HG02610 (cell line): ENCODE results near the gene CEP135.
"Not testable (repeated sequence)": the region's sequence is repeated elsewhere in the genome, so short reads cannot be mapped to it uniquely, and the experiment has no call there.

Experiments used
- ATAC-seq: cut with Tn5 transposase; IDR thresholded peaks from one replicate; pipeline ENCODE4 v1.9.1; 2021; ENCODE audit warnings: mild to moderate bottlenecking, moderate library complexity; ENCODE audit not compliant: unreplicated experiment

The CEP135 gene

DNA sequence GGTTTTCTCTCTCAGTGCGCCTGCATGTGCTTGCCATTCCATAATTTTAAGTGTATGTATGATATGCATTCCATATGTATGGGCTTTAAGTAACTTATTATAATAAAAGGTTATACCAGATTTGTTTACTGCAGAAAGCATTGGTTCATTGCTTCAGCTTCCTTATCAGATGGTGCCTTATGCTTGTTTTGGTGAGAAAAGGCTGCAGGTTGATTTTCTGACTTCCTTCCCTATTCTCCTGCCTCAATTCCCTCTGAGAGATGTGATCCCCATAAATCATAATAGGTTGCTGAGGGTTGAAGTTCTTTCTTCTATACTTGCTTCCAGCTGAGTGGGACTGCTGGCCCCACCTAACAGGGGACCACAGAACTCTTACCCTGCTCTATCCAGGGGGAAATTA is 10.3 kb upstream of the CEP135 start:
- ATAC-seq, result no peak

GRCh38 chr4:55939421-55939820 is 9.3 kb upstream of the CEP135 start:
- ATAC-seq, result no peak

DNA sequence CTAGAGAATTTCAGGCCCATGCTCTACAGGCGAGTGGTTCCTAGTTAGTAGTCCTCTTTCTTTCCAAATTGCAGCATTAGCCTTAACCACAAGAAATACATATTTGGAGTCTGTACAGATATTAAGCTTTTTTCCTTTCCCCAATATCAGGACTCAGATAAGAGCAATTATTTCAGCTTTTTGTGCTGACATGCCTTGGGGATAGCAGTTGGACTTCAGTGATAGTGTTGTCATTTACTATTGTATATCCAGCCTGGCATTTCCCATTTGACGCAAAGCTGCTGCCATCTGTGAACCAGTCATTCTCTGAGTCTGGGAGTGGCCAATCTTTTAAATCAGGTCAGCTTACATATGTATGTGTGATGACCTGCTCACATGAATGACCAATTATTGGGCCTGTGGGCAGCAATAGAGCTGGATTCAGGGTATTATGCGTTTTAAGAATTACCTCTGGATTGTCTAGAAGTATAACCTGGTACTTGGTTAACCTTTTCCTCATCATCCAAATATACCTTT is 6.8 kb upstream of the CEP135 start:
- ATAC-seq, result no peak

DNA sequence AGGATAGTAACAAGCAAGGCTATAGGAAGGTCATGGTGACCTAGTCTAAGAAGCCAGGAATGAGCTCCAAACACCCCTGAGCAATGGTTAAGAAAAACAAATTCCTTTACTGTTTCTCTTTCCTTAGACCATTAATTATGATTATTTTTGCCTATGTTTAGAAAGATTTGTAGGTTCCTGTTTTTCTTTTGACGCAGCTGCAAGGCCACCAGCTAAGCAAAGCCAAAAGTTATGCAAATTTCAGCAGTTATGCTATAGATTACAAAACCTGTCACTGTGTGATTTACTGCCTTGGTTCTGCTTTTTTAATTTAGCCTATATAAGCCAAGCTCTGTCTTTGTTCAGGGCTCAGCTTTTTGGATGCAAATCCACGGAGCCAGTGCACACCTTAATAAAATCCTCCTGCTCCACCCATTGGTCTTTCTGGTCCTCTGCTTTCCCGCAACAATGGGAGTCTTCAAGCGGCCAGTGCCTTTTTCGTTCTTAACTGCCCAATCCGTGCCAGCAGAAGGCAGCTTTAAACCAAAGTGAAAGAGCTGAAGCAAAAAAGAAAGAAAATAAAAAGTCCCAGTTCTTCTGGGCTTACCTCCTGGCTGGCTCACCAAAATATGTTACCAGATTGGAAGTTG is 1.4 kb upstream of the CEP135 start:
- ATAC-seq, result peak; percentile 33

DNA sequence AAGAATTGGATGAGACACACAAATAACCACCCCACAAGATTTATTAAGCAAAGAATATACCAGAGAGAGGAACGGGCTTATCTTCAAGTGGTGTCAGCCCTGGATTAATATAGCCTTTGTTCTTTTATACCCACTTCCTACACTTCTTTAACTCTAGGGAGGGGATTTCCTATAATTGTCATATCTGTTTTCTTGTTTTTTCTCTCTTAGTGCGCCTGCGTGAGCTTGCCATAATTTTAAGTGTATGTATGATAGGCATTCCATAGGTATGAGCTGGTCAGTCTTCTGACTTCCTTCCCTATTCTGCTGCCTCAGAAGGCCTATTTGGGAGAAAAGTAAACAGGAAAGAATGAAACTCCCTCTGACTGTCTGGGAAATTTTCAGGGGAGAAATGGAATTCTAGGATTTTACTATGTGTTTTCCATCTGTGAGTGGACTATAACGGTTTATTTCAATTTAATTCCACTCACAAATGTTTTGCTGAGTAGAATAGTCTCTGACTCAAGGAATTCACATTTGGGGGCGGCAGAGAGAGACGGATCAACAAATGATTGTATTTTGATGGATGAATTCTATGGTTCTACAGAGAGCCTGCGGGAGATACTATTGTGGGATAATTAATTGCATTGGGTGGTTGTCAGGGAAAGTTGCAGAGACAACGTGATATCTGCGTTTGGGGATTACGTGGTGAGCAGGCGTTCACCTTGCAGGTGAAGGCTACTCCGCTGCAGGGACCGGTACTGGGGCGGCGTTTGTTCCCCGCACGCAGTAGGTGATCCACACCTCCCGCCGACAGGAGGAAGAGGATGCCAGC is 626 bp upstream of the CEP135 start:
- ATAC-seq, result peak; percentile 29

DNA sequence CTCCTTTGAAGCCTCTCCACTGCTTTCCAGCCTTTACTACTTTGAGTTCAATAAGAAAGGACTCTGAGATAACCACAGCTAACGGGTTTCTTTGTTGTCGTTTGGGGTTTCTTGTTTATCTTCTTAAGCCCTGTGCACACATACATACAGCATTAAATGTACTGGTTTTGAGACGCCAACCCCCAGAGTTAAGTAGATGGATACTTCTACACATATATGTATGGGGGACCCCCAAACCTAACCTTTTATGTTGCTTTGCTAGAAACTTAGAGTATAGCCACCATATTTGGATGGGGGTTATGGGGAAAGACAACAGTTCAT is 697 bp downstream of the CEP135 start:
- no peak for ATAC-seq

- ATAC-seq, result no peak
Observed at GRCh38 chr4:55951191-55951922, 2.6 kb downstream of the CEP135 start.

- no peak for ATAC-seq
Observed at GRCh38 chr4:55955710-55956109, 7.0 kb downstream of the CEP135 start.

DNA sequence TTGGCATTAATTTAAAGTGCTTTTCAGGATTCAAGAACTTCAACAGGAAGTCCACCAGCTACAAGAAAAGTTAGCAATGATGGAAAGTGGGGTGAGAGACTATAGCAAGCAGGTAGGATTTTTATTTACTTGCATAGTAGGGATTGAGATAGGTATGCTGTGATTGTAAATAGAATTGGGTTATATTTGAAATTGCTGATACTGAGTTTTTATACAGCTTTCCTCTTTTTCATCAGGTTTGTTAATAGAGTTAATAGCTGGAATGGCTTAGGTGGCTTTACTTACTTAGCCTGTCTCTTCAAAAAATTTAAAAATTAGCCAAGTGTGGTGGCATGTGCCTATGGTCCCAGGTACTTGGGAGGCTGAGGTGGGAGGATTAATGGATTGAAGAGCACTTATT is 10.9 kb downstream of the CEP135 start:
- ATAC-seq, result no peak

DNA sequence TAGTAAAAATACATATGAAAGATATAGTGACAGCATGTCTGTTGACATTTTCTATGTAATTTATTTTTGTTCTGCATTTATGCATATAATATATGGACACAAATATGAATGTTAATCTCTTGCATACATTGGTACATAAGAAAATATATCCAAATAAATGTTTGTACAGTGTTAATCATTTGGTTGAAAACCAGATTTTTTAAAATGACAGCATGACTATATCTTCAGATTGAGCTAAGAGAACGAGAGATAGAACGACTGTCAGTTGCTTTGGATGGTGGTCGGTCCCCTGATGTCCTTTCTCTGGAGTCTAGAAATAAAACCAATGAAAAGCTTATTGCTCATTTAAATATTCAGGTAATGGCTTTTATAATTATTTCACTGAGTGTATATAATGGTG is 15.3 kb downstream of the CEP135 start:
- no peak for ATAC-seq

- no peak for ATAC-seq
Observed at GRCh38 chr4:55965585-55965984, 16.8 kb downstream of the CEP135 start.

DNA sequence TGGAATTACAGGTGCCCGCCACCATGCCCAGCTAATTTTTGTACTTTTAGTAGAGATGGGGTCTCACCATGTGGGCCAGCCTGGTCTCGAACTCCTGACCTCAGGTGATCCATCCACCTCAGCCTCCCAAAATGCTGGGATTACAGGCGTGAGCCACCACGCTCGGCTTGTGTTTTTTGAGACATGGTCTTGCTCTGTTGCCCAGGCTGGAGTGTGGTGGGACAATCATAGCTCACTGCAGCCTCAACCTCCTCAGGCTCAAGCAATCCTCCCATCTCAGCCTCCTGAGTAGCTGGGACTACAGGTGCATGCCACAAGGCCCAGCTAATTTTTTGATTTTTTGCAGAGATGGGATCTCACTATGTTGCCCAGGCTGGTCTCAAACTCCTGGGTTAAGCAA is 17.6 kb downstream of the CEP135 start:
- ATAC-seq, result not testable (repeated sequence)

GRCh38 chr4:55967376-55967775 is 18.6 kb downstream of the CEP135 start:
- no peak for ATAC-seq

GRCh38 chr4:55973650-55974049 is 24.9 kb downstream of the CEP135 start:
- ATAC-seq, result no peak

DNA sequence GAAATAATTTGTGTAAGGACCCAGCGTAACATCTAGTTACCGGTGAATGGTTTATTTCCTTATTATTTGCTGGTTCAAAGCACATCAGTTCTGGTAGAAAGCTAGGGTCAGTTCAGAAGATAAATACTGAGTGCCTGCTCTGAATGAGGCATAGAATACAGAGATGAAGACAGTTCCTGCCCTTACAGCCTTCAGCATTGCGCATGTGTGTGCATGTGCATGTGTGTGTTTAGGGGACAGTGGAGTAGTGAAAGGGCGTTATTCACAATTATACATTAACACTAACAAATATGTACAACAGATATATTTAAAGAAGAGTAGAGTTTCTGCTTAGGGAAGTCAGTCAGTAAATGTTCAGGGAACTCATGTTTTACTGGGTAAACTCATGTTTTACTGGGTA is 29.1 kb downstream of the CEP135 start:
- ATAC-seq, result no peak

DNA sequence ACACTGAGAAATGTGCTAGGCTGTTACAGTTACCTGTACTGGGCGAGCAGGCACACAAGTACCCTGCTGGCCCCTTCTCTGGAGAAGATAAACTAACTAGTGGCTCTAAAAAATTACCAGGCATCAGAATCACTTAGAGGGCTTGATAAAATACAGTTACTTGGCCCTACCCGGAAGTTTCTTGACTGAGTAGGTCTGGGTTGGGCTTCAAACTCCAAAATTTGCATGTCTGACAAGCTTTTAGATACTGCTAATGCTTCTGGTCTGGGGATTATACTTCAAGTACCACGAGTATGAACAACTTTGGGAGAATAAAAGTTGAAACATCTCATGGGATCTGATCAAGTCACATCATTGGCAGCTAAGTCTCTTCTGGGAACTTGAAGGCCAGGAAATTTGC is 30.8 kb downstream of the CEP135 start:
- ATAC-seq, result no peak

DNA sequence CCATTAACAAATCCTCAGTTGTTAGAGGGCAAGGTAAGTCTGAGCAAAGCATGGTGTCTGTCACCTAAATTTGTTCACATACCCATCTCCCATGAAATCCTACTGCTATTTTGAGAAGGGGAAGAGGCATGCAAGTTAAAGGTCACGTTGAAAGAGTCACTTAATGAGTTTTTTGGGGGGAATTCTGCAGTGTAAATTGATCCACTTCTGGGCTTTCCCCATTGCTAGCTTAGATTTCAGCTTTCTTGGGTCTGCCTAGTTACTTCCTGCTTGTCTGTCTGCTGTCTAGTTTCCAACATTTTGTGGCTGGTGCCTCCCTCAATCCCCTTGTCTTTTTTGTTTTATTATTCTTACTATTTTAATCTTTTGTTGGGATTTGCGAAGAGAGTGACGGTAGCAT is 32.0 kb downstream of the CEP135 start:
- peak; percentile 84 for ATAC-seq

- no peak for ATAC-seq
Observed at GRCh38 chr4:55982976-55983375, 34.2 kb downstream of the CEP135 start.

DNA sequence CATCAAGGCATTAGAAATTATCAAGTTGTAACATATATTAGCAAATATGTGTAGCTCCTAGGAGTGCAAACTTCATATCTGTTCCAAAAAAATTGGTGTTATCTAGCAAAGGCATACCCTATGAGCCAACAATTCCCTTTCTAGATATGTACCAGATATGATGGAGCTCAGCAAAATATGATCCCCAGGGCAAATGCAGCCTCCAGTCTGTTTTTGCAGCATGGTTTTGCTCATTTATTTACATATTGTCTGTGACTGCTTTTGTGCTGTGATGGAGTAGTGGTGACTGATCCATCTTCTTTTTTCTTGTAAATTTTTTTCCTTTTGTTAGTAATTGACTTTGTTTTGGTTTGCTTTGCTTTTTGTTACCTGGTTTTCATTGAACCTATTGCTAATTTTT is 41.0 kb downstream of the CEP135 start:
- ATAC-seq, result no peak

DNA sequence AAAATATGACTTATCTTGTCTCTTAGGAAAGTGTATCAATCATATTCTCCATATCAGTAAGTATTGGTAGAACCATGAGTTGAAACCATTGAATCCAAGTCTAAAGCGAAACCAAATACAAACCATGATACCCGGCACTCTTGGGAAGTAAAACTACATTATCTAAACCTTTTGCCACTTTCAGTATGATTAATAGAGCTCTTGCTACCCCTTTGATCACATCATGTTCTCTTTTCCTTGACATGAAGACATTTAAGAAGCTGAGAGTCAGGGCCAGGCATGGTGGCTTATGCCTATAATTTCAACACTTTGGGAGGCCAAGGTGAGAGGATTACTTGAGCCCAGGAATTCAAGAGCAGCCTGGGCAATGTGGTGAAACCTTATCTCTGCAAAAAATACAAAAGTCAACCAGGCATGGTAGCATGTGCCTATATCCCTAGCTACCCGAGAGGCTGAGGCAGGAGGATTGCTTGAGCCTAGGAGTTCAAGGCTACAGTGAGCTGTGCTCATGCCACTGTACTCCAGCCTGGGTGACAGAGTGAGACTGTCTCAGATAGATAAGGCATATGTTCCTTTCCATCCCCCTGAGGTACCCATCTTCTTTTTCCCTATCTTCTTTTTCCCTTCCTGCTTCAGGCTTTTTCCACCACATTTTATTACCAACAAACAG is 45.4 kb downstream of the CEP135 start:
- peak; percentile 91 for ATAC-seq

- ATAC-seq, result no peak
Observed at GRCh38 chr4:55996646-55997045, 47.9 kb downstream of the CEP135 start.
